HG03565 (cell line): ENCODE measurements around the gene GRIA3.
"Not testable (repeated sequence)": the region's sequence is repeated elsewhere in the genome, so short reads cannot be mapped to it uniquely, and the experiment has no call there.

Source experiments
- ATAC-seq: cut with Tn5 transposase; IDR thresholded peaks from one replicate; pipeline ENCODE4 v1.9.1; 2021; ENCODE audit warnings: mild to moderate bottlenecking, moderate library complexity; ENCODE audit not compliant: unreplicated experiment

GRIA3 gene

DNA sequence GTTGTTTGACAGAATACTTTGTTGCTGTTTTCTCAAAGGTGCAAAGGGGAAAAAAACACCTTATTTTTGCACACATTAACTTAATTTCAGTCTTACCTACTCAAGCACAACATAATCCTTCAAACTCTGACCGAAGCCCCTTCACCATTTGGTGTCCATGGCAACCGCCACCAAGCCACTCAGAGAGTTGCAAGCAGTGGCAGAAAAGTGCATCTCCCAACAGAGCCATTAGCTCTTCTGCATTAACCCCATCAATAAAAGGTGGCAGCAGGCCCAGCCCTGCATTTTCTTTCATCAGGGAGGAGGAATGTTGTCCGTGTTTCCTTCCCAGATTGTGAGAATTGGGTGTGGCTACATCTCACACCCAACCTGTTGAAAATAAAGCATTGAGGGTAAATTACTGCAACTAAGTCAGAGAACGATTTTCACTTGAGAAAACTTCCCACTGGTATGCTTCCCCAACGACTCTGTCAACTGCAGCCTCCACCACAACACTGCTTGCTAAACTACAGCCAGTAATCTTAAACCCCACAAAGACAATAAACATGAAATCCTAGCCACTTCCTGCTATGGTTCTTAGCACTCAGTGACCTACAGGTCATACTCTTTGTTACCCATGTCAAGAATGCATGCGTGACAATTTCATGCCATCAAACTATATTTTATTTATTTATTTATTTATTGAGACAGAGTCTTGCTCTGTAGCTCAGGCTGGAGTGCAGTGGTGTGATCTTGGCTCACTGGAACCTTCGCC lies 154.0 kb downstream of the GRIA3 start:
- ATAC-seq, result no peak

DNA sequence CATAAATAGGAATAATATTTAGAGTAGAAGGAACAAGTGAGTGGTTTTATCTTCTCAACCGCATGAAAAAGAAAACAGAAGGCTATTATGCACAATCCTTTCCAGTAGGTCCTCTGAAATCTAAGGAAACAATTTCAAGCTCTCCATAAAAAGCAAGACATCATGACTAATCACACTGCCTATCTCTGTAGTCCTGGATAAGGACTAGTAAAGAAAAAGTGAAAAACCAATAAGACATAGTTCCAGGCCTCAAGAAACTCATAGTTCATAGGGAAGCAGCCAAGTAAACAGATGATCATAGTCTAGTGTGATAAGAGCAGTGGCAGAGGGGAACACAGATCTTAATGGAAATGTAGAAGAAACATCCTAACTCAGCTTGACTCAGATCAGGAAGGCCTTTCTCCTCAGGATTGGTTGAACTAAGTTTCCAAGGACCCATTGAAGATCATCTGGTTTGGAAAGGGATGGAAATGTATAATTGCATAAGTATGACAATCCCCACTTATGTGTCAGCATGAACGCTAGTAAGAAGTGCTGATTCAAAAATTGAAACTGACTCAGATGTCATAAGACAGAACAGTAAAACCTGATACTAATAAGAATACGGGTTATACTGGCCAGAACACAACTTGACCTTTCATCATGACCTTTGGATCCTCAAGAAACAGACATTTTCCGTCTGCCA lies 155.3 kb downstream of the GRIA3 start:
- ATAC-seq, result peak; percentile 69

DNA sequence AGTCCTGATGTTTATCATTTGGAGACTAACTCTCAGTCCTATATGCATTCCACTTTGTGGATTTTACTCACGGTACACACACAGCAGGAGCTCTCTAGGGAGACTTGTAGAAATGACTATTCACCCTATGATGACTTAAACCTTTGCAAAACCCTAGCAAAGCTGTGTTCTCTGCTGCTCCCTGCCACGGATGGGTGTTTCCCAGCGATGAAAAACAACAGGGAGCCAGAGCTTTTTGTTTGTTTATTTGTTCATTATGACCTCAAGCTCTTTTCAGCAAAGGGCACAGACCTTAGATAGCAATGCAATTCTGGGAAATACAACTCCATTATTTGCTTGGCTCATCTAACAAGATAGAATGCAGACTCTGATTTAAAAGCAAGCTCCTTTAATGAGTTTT lies 156.6 kb downstream of the GRIA3 start:
- ATAC-seq, result no peak

DNA sequence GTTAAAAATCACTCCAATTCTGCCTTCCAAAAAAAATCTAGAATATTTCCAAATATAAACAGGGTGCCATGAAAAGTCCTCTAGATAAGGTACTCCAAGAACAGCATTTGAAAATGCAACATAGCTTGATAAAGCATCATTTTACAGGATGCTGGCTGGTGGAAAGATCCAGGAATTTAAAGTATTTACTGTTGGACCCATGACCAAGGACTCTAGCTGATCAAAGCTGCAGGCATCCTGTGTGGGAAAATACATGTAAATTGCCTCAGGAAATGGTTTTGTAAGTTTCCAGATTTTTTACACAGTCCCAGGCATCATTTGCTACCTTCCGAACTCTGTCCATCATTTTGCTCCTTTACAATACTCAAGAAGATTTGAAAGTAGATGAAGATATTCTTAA lies 164.4 kb downstream of the GRIA3 start:
- no peak for ATAC-seq

DNA sequence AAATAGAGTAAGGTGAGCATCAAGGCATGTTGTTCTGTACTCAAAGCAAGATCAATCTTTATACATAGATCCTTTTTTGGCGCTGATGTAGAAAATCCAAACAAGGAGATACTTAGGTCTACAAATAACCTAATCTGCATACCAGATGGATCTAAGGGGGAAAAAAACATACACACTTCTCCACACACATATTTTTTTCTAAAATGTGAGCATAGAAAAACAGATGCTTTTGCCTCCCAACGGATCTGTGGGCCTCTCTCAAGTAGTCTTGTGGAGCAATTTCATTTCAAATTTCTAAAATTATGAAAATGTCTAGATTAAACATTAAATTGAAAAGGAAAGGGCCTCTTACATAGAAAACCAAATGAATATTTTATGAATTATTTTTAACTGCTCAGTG lies 166.1 kb downstream of the GRIA3 start:
- ATAC-seq, result no peak

DNA sequence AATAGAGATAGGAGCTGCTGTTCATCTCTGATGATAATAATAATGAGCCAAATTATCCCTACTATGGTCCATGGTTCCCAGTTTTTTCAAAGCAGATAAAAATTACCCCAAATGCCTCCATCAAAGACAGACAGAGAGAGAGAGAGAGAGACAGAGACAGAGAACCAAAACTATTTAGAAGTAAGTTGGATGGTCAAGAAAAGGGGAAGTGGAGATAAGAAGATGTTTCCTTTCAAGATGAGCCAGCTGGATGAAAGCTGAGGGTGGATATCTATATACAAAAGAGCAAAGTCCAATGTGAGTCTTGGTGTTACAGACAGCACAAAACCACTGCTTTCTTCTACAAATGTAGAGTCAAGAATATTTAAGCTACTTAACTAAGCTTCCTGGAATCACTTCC lies 173.9 kb downstream of the GRIA3 start:
- peak; percentile 98 for ATAC-seq

DNA sequence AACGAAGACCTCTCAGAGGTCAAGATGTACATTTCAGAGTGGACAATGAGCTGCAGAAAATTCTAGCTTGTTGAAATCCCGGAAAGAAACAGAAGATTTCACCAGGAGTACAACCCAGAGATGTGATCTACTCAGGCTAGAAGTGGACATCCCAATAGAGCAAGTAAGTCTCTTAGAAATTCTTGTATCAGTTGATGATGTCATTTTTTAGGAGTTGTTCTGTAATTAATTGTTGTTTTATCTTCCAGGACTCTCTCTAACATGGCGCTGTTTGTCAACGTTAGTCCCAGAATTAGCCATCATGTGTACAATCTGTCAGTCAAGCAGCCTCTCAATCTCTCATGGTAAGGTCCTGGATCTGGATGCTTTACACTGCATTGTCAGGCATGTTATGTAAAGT lies 174.4 kb downstream of the GRIA3 start:
- ATAC-seq, result no peak

DNA sequence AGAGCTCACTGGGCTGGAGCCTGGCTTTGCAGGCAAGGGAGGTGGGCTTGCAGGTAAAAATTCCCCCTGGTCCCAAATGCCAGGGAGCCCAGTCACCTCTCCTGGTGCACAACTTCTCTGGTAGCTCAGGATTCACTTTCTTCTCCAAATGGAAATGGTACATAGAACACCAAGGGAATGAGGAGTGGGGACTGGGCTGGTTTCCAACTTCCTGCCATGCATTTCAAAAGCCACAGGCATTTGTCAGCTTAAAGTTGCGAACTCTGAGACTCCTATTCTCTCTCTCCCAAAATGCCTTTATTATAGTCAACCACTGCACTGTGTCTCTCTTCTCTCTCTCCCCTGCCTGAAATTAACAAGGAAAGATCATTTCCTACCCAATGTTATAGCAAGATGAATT lies 177.3 kb downstream of the GRIA3 start:
- no peak for ATAC-seq

DNA sequence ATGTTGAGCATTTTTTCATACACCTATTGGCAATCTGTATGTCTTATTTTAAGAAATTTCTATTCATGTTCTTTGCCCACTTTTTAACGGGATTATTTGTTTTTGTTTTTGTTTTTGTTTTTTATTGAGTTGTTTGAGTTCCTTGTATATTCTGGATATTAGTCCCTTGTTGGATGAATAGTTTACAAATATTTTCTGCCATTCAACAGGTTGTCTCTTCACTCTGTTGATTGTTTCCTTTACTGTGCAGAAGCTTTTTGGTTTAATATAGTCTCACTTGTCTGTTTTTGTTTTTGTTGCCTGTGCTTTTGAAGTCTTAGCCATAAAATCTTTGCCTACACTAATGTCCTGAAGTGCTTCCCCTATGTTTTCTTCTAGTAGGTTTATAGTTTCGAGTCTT lies 202.1 kb downstream of the GRIA3 start:
- ATAC-seq, result not testable (repeated sequence)

DNA sequence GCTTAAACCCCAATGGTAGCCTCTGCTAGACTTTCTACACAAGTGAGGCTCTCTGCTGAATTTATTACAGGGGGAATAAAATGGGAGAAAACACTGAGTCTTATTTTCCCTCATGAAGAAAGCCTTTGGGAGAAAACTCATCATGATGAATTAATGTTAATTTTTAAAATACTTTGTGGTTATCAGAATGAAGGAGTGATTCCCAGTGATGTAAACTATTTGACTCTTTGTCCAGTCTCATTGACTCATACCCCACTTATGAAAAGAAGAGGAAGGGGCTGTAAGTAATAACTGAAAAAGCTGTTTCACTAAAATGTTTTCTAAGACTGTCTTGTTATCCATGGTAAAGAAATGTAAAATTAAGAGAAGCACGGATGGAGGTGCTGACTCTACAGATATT lies 208.8 kb downstream of the GRIA3 start:
- ATAC-seq, result no peak

DNA sequence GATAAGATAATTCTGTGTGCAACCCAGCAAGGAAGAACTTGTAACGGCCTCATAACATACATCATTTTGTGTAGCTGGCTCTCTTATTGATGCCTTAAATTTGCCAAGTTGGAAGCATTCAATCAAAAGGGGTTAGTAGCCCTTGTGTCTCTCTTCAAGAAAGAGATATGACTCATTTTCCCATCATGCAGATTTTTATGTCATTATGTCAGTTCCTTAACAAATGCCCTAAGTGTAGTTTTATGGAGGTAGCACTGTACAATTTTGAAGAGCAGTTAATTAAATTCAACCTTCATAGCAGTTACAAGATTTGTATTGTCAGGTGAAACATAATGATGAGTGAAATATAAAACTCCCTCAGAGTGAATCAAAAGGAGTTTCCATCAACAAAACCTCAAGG lies 215.6 kb downstream of the GRIA3 start:
- no peak for ATAC-seq

DNA sequence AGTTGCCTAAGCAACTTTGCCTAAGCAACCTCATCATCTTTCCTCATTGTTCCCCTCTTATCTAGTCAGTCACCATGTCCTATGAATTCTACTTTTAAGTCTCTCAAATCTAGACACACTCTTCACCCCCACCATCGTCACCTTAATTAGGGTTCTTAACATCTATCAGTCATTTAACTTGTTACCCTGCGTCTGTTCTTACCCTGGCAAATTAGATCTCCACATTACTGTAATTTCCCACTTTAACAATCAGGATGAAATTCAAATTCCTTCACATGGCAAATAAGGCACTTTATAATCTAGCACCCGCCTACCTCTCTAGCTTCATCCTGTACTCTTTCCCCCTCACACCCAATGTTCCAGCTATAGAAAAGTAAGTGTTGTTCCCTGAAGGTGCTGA lies 221.2 kb downstream of the GRIA3 start:
- no peak for ATAC-seq

DNA sequence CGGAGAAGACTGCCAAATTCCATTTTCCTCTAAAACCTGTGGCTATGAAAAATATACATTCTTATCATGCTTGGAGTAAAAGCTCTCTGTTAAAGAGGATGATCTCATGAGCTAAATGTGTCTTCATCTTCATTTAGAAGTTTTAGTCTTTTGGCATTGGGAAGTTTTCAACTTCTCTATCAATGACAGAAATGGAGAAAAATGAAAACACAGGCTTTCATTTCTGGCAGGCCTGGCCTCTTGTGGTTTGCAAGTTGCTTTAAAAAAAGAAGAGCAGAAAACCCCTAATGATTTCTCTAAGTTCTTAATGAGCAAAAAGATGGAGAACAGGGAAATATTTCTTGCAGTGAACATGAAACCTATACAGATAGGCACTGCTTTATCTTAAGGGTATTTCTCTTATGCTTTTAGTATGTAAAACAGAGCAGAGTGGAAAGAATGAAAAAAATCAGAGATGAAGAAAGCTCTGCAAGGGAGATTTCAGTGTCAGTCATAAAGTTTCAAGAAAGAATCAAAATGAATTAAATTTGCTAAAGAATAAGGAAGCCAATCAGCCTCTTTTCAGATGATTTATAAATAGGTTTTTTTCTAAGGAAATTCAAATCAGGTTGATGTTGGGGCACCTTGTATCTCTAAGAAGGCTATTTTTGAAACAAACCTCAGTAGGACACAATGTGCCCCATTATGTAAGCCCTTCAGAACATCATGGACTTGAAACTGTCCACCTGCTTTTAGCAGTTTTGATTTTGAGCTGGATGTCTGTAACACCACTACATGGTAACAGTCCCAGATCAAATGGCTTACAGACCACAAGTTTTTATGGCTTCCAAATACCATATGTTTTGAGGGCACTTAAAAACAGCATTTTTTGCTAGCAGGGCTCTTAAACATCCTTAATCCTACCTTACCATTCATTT lies 225.0 kb downstream of the GRIA3 start:
- ATAC-seq, result peak; percentile 37

DNA sequence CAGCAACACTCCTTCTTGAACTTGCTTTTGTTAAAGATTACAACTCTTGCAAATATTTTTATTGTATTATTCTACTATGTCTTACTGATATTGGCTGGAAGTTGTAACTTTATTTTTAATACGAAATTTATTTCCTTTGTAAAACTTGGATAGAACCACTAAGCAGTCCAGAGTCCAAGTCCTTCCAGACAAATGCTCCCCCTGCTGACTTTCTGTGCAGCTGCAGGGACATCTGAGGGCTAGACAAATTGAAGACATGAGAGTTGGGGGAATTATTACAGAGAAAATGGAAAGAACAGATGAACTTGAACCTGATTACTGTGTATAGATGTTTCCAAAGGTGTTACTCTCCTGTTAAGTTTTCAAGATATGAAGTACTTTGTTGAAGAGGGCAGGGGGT lies 238.8 kb downstream of the GRIA3 start:
- ATAC-seq, result no peak

DNA sequence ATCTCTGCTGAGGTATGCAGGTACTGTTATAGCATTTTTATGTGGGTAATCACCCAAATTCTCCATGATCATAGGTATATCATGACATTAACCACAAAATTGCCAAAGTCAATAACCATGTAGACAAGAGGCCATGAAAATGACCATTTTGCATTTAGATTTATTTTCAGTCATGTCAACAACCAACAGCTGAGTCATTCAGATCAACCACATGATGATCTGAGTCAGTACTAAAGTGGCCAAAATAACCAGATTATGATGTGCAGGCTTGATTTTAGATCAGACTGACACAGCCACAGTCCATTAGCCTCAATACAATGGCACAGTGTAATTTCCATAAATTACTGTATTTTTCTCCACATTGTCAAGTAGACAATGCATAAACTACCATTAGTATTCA lies 240.5 kb downstream of the GRIA3 start:
- ATAC-seq, result peak; percentile 97

DNA sequence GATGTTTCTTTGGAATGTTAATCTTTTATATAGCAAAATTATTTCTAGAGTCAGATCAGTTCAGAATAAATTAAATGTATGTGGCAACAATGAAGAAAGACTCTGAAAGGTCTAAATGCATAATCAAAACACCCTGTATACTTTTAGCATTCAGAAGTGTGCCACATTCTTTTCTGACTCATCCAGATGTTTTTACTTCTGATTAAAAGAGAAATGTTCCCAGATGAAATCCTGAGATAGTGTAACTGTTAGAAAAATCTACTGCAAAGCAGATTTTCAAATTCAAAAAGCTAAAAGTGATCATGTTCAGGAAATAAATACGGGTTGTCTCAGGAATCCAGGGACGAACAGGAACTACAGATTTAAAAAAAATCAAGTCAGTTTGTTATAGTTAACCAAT lies 241.4 kb downstream of the GRIA3 start:
- ATAC-seq, result no peak

DNA sequence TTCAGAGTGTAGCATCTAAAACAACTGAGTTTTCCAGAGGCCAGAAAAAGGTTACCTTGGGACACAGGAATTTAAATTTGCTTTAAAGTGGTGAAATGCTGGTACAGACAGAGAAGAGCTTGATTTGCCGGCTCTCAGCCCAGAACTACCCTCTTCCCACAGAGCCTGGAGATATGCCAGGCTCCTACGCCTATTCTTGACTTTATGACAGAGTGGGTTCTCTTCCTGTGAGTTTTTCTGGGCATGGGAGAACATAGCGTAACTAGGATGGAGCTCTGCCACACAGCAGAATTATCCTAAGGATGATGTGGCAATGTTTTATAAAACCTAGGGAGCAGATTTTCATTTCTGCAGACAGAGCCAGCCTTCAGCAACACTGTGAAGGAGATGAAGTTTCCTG lies 241.8 kb downstream of the GRIA3 start:
- no peak for ATAC-seq

DNA sequence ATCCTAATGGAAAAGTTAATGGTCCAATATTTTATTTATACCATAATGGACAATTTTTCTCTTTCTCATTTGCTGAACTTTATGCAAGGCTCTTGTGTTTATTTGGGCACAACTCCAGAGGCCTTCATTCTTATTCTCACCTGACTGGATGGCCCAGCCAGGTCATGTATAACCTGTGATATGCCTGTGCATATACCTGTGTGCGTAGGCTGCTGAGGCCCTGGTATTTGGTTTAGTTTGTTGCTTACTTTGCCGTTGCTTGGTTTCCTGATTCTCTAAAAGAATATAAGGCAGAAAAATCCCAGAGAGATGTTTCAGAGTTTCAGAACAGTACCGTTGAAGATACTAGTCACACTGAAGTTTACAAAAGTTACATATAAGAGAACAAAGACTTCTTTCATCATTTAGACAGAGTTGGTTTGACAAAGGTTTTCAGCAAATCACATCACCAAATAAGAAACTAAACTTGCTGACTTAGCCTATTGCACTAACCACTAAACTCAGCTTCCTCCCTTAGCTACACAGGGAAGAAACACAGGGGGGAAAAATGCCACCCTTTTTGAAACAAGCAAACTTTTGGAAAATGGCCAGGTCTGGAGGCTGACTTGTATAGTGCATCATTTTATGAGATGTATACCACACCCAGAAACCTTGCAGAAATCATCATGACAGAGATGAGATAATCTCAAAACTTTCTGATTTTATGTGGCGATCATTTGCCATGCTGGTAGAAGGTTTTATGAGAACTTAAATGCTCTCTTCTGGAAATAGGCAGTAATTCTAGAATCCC lies 248.5 kb downstream of the GRIA3 start:
- ATAC-seq, result no peak

DNA sequence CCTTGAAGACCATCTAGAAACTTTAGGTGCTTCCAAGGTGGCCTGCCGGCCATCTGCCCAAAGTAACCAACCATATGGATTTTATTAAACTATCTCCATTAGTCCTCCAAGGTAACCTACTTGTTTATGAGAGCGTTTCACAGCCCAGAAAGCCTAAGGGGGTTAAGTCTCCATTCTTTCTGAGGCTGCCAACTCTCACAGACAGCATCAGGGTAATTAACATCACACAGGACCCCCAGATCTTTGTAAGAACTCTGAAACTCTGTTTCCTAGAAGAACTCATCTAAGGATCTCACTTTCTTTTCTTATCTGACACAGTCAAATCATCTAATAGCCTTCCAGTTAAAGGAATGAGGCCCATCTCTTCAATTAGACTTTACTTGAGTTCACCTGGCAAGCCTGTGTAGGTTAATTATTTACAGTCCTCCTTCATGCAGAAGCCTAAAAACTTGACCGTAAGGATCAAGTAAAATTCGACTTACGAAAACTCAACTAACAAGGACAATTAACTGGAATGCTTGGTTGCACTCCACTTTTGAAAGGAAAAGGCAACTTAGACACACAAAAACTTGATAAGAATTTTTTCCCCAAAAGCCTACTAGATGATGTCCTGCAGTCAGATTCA lies 252.5 kb downstream of the GRIA3 start:
- no peak for ATAC-seq

DNA sequence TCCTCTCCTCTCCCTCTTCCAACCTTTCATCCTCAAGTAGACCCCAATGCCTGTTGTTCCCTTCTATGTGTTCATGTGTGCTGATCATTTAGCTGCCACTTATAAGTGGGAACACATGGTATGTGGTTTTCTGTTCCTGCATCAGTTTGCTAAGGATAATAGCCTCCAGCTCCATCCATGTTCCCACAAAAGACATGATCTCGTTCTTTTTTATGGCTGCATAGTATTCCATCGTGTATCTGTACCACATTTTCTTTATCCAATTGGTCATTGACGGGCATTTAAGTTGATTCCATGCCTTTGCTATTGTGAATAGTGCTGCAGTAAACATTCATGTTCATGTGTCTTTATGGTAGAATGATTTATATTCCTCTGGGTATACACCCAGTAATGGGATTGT lies 255.8 kb downstream of the GRIA3 start:
- not testable (repeated sequence) for ATAC-seq
